Adrenal gland (tissue), 12 donors: ENCODE data around the gene MAGEA2B. TPM values are rescaled to one million over a fixed set of nuclear protein-coding genes. Genes with fewer than 3 reads are reported as not detected.
"Not testable (repeated sequence)": the region's sequence is repeated elsewhere in the genome, so short reads cannot be mapped to it uniquely, and the experiment has no call there.

Source experiments
- DNase-seq, 7 donors: peaks; one replicate each; pipeline ENCODE4 v3.0.0-alpha.2; 2019 to 2020
- H3K27ac ChIP-seq, 5 donors: fragments of 200-600 bp; sonication (generic) in 4 of 5; 1 replicate in 3 of 5; 2 replicates in 2 of 5; pipeline versions ENCODE4 v1.5.1 to v1.8.0; 2016 to 2020; ENCODE audit warnings: mild to moderate bottlenecking in 1 of 5
- H3K27me3 ChIP-seq: fragments of 200-600 bp; 2 replicates; pipeline ENCODE4 v1.8.0; 2021
- H3K36me3 ChIP-seq, 2 donors: fragments of 200-600 bp; replicated peaks in 1 of 2; 1 replicate in 1 of 2; 2 replicates in 1 of 2; pipeline versions ENCODE4 v1.5.1 to v1.8.0; 2018 to 2022
- H3K4me1 ChIP-seq, 2 donors: fragments of 200-600 bp; replicated peaks in 1 of 2; 1 replicate in 1 of 2; 2 replicates in 1 of 2; pipeline versions ENCODE4 v1.5.1 to v1.8.0; 2018 to 2021
- H3K4me3 ChIP-seq, 4 donors: fragments of 200-600 bp; sonication (generic) in 3 of 4; one replicate each; pipeline ENCODE4 v1.5.1; 2016 to 2018
- H3K9me3 ChIP-seq, 3 donors: fragments of 200-600 bp; sonication (generic) in 1 of 3; replicated peaks in 1 of 3; 1 replicate in 2 of 3; 2 replicates in 1 of 3; pipeline versions ENCODE4 v1.5.1 to v1.8.0; 2016 to 2021
- POLR2A ChIP-seq, 2 donors: fragments of 450-650 bp; IDR thresholded peaks; one replicate each; pipeline ENCODE4 v1.6.1; 2017; ENCODE audit warnings: antibody characterized with exemption in 2 of 2, mild to moderate bottlenecking in 2 of 2, moderate library complexity in 1 of 2
- WGBS, 4 donors: extraction: QIAGEN DNeasy Blood & Tissue Kit in 2 of 4; methylation state at CpG; one replicate each; pipeline versions ENCODE4 v1.1.5 to v1.1.7; 2013 to 2017; 5-methylcytosine and 5-hydroxymethylcytosine counted together
- intact Hi-C, 2 donors: fragments of 100-400 bp; cut with DNase I; formaldehyde crosslinking; loops; one replicate each; pipeline versions ENCODE4 v1.14.1 to v1.15.0; 2022 to 2023
- polyA plus RNA-seq, 3 donors: library from polyadenylated mRNA; stranded (reverse); fragments of 200-250 nt in 2 of 3; fragments of 350-450 nt in 1 of 3; fragmentation: Illumina TruSeq in 1 of 3; extraction: RNeasy Lipid Tissue Mini Kit (QIAGEN cat#74804) in 1 of 3; gene quantifications; one replicate each; pipeline ENCODE4 v1.2.3, GENCODE V29; 2013 to 2014
- total RNA-seq, 9 donors: library from RNA; depleted of rRNA in 4 of 9; stranded (reverse); fragments of >200 nt in 4 of 9; fragments of 120-200 nt in 1 of 9; fragmentation: NEBNext Ultra II Directional in 1 of 9; extraction: Animal tissue kit (Norgen Biotek cat#: 25700) in 1 of 9; gene quantifications; one replicate each; pipeline versions ENCODE4 v1.1.0 to v1.2.4, GENCODE V29; 2013 to 2023
- TF ChIP-seq, protein P1 (sequence below), 6 experiments: fragments of 450-650 bp in 4 of 6; fragments of 200-600 bp in 2 of 6; sonication (generic) in 1 of 6; IDR thresholded peaks; 1 replicate in 5 of 6; 2 replicates in 1 of 6; pipeline versions ENCODE4 v1.5.1 to v1.8.0; 2016 to 2021; ENCODE audit warnings: antibody characterized with exemption in 6 of 6, mild to moderate bottlenecking in 2 of 6, moderate library complexity in 1 of 6
- donor health status: healthy with polysubstance abuse.
- donor health status: Bipolar disorder and iron deficiency.
- donor health status: DM: yes; HTN: yes; CAD: no.
- donor health status: DM: no; HTN: no; CAD: no.
- donor health status: DM: no; HTN: no; CAD: no.
- donor health status: DM: yes; HTN: yes; CAD: no.

Gene MAGEA2B
- total and polyA plus RNA-seq, 12 donors, result not detected

DNA sequence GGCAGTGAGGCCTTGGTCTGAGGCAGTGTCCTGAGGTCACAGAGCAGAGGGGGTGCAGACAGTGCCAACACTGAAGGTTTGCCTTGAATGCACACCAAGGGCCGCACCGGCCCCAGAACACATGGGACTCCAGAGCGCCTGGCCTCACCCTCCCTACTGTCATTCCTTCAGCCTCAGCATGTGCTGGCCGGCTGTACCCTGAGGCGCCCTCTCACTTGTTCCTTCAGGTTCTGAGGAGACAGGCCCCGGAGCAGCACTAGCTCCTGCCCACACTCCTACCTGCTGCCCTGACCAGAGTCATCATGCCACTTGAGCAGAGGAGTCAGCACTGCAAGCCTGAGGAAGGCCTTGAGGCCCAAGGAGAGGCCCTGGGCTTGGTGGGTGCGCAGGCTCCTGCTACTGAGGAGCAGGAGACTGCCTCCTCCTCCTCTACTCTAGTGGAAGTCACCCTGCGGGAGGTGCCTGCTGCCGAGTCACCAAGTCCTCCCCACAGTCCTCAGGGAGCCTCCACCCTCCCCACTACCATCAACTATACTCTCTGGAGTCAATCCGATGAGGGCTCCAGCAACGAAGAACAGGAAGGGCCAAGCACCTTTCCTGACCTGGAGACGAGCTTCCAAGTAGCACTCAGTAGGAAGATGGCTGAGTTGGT, 21.6 kb downstream of the MAGEA2B start:
- no peaks in the 10 kb centered on the region for H3K9me3 ChIP-seq
- TF ChIP-seq POLR2A (IDR thresholded peaks at IDR 0.05), result no peak
- TF ChIP-seq, protein P1, sequence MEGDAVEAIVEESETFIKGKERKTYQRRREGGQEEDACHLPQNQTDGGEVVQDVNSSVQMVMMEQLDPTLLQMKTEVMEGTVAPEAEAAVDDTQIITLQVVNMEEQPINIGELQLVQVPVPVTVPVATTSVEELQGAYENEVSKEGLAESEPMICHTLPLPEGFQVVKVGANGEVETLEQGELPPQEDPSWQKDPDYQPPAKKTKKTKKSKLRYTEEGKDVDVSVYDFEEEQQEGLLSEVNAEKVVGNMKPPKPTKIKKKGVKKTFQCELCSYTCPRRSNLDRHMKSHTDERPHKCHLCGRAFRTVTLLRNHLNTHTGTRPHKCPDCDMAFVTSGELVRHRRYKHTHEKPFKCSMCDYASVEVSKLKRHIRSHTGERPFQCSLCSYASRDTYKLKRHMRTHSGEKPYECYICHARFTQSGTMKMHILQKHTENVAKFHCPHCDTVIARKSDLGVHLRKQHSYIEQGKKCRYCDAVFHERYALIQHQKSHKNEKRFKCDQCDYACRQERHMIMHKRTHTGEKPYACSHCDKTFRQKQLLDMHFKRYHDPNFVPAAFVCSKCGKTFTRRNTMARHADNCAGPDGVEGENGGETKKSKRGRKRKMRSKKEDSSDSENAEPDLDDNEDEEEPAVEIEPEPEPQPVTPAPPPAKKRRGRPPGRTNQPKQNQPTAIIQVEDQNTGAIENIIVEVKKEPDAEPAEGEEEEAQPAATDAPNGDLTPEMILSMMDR (IDR thresholded peaks at IDR 0.05), result no peak
- H3K4me1 ChIP-seq, result no peaks in the 10 kb centered on the region
- H3K36me3 ChIP-seq, result no peaks in the 10 kb centered on the region
- no peaks in the 10 kb centered on the region for H3K27me3 ChIP-seq
- intact Hi-C loops, result no loop called here
- WGBS, 4 donors, result 86 to 97% (median 87%) methylated on average over 5 to 12 of the region's 12 CpGs; no CpG with 5 or more reads in 1 of the 4 donors
- DNase-seq, result no peak
- H3K27ac ChIP-seq, result no peak overlapping the region
- no peak overlapping the region for H3K4me3 ChIP-seq

DNA sequence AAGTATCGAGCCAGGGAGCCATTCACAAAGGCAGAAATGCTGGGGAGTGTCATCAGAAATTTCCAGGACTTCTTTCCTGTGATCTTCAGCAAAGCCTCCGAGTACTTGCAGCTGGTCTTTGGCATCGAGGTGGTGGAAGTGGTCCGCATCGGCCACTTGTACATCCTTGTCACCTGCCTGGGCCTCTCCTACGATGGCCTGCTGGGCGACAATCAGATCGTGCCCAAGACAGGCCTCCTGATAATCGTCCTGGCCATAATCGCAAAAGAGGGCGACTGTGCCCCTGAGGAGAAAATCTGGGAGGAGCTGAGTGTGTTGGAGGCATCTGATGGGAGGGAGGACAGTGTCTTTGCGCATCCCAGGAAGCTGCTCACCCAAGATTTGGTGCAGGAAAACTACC, 22.1 kb downstream of the MAGEA2B start:
- not testable (repeated sequence) for DNase-seq, H3K4me1 ChIP-seq
- WGBS, 4 donors, result 79 to 92% (median 87%) methylated on average over 2 to 12 of the region's 12 CpGs

DNA sequence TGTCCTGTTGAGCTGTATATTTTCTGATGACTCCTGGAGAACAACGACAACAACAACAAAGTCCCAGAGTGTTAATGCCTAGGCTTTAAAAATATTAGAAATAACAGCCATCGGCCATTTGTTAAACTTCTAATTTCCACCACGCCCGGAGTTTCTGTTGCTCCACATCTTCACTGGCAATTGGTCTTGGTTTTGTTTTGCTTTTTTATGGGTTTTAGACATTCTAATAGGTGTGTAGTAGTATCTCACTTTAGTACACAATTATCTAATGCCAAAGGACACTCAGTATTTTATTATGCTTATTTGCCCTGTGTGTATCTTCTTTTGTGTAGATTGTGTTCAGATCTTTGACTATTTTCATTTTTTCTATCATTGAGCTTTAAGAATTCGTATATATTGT, 24.1 kb downstream of the MAGEA2B start:
- Histone ChIP-seq H3K36me3 (no peaks in the 10 kb centered on the region), H3K4me1 (no peaks in the 10 kb centered on the region), H3K27me3 (no peaks in the 10 kb centered on the region), H3K9me3 (no peaks in the 10 kb centered on the region), H3K27ac (no peak overlapping the region), H3K4me3 (no peak overlapping the region)
- DNase-seq, result no peak
- TF ChIP-seq POLR2A (IDR thresholded peaks at IDR 0.05), result no peak
- TF ChIP-seq, protein P1 (IDR thresholded peaks at IDR 0.05), result no peak
- WGBS, 4 donors, result 71 to 84% (median 72%) methylated on average over 5 of the region's 5 CpGs
- intact Hi-C loops, result no loop called here

More for the DNA sequence above, 22.1 kb downstream of the MAGEA2B start:
- H3K27ac ChIP-seq, H3K36me3 ChIP-seq, H3K4me3 ChIP-seq, H3K27me3 ChIP-seq, H3K9me3 ChIP-seq, intact Hi-C loops: not testable (repeated sequence)

- intact Hi-C loops, H3K4me1 ChIP-seq, H3K27me3 ChIP-seq, H3K27ac ChIP-seq, H3K36me3 ChIP-seq, H3K9me3 ChIP-seq, H3K4me3 ChIP-seq, DNase-seq: not testable (repeated sequence)
- no CpG with 5 or more reads among the region's 35 CpGs for WGBS, 4 donors
Observed at GRCh38 chrX:152753686-152754650, 39.5 kb downstream of the MAGEA2B start, which contains the start of gene MAGEA2. TSS of gene MAGEA2 (minus strand) at chrX:152753842. CDS start at chrX:152751363, 2,479 bp downstream.

GRCh38 chrX:152754871-152755270, 40.4 kb downstream of the MAGEA2B start:
- H3K27me3 ChIP-seq, DNase-seq, H3K27ac ChIP-seq, H3K4me3 ChIP-seq, H3K36me3 ChIP-seq, H3K9me3 ChIP-seq, intact Hi-C loops, H3K4me1 ChIP-seq: not testable (repeated sequence)
- no CpG with 5 or more reads among the region's 5 CpGs for WGBS, 4 donors

DNA sequence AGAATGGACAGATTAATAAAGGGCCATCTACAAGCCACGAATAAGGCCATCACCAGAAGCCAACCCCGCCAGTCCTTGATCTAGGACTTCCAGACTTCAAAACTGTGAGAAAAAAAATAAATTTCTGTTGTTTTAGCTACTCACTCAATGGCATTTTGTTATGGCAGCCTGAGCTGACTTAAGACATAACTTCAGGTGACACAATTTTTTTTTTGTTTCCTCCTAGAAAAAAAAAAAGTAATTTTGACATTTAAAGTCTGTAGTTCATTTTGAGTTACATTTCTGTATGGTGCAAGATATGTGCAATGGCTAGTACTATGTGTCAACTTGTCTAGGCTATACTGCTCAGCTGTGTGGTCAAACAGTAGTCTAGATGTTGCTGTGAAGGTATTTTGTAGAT, 44.5 kb downstream of the MAGEA2B start, which contains the start of gene CSAG3:
CSAG3 (plus strand) TSS at position 301 of the 400 bp plus-strand sequence.
- H3K4me1 ChIP-seq, DNase-seq, H3K27me3 ChIP-seq, H3K36me3 ChIP-seq, intact Hi-C loops, H3K27ac ChIP-seq, H3K9me3 ChIP-seq, H3K4me3 ChIP-seq: not testable (repeated sequence)
- no CpG with 5 or more reads among the region's 2 CpGs for WGBS, 4 donors

DNA sequence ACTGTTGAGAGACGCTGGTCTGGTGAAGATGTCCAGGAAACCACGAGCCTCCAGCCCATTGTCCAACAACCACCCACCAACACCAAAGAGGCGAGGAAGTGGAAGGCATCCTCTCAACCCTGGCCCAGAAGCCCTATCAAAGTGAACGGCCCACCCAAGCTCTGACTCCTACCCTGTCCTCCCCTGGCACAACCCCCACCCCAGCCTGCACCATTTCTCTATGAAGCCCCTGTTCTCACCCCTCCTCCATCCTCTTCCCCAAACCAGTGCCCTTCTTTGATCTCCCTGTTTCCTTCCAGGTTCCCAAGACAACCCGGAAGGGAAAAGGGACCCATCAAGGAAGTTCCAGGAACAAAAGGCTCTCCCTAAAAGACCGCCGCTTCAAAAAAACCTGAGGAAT, 45.1 kb downstream of the MAGEA2B start:
- H3K4me3 ChIP-seq, H3K27me3 ChIP-seq, H3K36me3 ChIP-seq, DNase-seq, H3K27ac ChIP-seq, H3K9me3 ChIP-seq, intact Hi-C loops, H3K4me1 ChIP-seq: not testable (repeated sequence)
- WGBS, 4 donors, result 58 to 90% (median 72%) methylated on average over 2 to 4 of the region's 7 CpGs

DNA sequence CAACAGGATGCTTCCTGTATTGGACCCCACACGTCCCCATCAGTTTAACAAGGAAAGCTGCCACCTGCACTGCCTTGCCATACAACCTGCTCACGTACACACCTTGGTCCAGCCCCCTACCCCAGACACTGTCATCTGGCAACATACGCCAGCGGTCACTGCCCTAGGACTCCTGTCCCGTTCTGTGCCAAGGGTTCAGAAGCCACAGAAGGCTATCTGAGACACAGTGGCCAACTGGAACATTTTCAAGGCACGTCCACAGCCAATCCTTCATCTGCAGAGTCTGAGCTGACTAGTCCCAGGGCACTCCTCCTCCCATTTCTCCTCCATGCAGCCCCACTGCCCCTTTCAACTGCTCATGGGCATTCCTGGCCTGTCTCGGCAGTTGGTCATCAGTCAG, 47.2 kb downstream of the MAGEA2B start:
- H3K27me3 ChIP-seq, H3K4me3 ChIP-seq, DNase-seq, intact Hi-C loops, H3K9me3 ChIP-seq, H3K27ac ChIP-seq, H3K36me3 ChIP-seq, H3K4me1 ChIP-seq: not testable (repeated sequence)
- WGBS, 4 donors, result 64 to 83% methylated on average over 2 to 4 of the region's 7 CpGs; no CpG with 5 or more reads in 2 of the 4 donors

GRCh38 chrX:152766562-152766961, 52.1 kb downstream of the MAGEA2B start:
- H3K9me3 ChIP-seq, intact Hi-C loops, H3K4me3 ChIP-seq, H3K36me3 ChIP-seq, H3K27me3 ChIP-seq, H3K27ac ChIP-seq, H3K4me1 ChIP-seq, DNase-seq: not testable (repeated sequence)
- WGBS, 4 donors, result 61 to 90% (median 76%) methylated on average over 2 to 9 of the region's 9 CpGs
